SK-N-SH (cell line): ENCODE data around the gene PSMB5. TPM values are rescaled to one million over a fixed set of nuclear protein-coding genes. Genes with fewer than 3 reads are reported as not detected.
A peak's percentile ranks its signal among the peaks of the same experiment; 100 is the strongest.

Source experiments
- CTCF ChIA-PET: fragments of 300-600, 350-600 bp; formaldehyde crosslinking; extraction: SDS; loops from one replicate; lab custom pipeline; 2021; lab: Yijun Ruan, JAX
- POLR2A ChIA-PET: fragments of 350-600 bp; sonication (Branson Sonifier 250); formaldehyde crosslinking; extraction: SDS; loops from one replicate; lab custom pipeline; 2020; ENCODE audit warnings: antibody characterized with exemption, inconsistent platforms; lab: Yijun Ruan, JAX
- DNase-seq: peaks from one replicate; pipeline ENCODE4 v3.0.0; 2012
- H2AFZ ChIP-seq: fragments of 200-600 bp; sonication (generic); 2 replicates; pipeline ENCODE4 v1.8.1; 2016; ENCODE audit warnings: antibody characterized with exemption, mild to moderate bottlenecking, low read depth
- H3F3A ChIP-seq: fragments of 200-600 bp; sonication (generic); replicated peaks from 2 replicates; pipeline ENCODE3; 2016; ENCODE audit warnings: antibody characterized with exemption, mild to moderate bottlenecking; ENCODE audit not compliant: insufficient read depth
- H3K27ac ChIP-seq, 2 experiments: fragments of 200-500 bp in 1 of 2; fragments of 200-600 bp in 1 of 2; sonication (Bioruptor generic) in 1 of 2; sonication (generic), shearing (Covaris generic) in 1 of 2; 2 replicates each; pipeline versions ENCODE4 v1.5.1 to v1.6.1; 2014 to 2016; ENCODE audit warnings: low read depth in 2 of 2, inconsistent platforms in 1 of 2, low read length in 1 of 2, mild to moderate bottlenecking in 1 of 2, mixed read lengths in 1 of 2
- H3K27me3 ChIP-seq: fragments of 200-600 bp; sonication (generic), shearing (Covaris generic); 2 replicates; pipeline ENCODE4 v1.6.1; 2016; ENCODE audit warnings: mixed run types; ENCODE audit not compliant: insufficient read depth
- H3K36me3 ChIP-seq, 2 experiments: fragments of 200-500 bp in 1 of 2; fragments of 200-600 bp in 1 of 2; sonication (Bioruptor generic) in 1 of 2; sonication (generic) in 1 of 2; replicated peaks in 1 of 2; 2 replicates each; pipeline versions ENCODE3 to v1.5.1; 2014 to 2016; ENCODE audit warnings: low read length in 1 of 2, mild to moderate bottlenecking in 1 of 2; ENCODE audit not compliant: insufficient read depth in 2 of 2, control insufficient read depth in 1 of 2
- H3K4me1 ChIP-seq, 2 experiments: fragments of 200-500 bp in 1 of 2; fragments of 200-600 bp in 1 of 2; sonication (Bioruptor generic) in 1 of 2; sonication (generic), shearing (Covaris generic) in 1 of 2; 2 replicates each; pipeline versions ENCODE4 v1.5.1 to v1.6.1; 2014 to 2016; ENCODE audit warnings: low read depth in 1 of 2, low read length in 1 of 2, mixed run types in 1 of 2; ENCODE audit not compliant: insufficient read depth in 2 of 2, control insufficient read depth in 1 of 2
- H3K4me2 ChIP-seq: fragments of 200-600 bp; sonication (generic), shearing (Covaris generic); 2 replicates; pipeline ENCODE4 v1.6.1; 2017; ENCODE audit warnings: mixed run types
- H3K4me3 ChIP-seq, 2 experiments: fragments of 200-500 bp in 1 of 2; fragments of 200-600 bp in 1 of 2; sonication (Bioruptor generic) in 1 of 2; sonication (generic), shearing (Covaris generic) in 1 of 2; 2 replicates each; pipeline versions ENCODE4 v1.5.1 to v1.8.1; 2014 to 2016; ENCODE audit warnings: low read depth in 2 of 2, inconsistent platforms in 1 of 2, low read length in 1 of 2, mild to moderate bottlenecking in 1 of 2, mixed read lengths in 1 of 2, moderate library complexity in 1 of 2
- H3K79me2 ChIP-seq: fragments of 200-600 bp; sonication (generic); 2 replicates; pipeline ENCODE4 v1.8.1; 2017; ENCODE audit warnings: mild to moderate bottlenecking; ENCODE audit not compliant: insufficient read depth
- H3K9ac ChIP-seq: fragments of 200-600 bp; sonication (generic); 2 replicates; pipeline ENCODE4 v1.6.1; 2017; ENCODE audit warnings: mixed run types
- H3K9me2 ChIP-seq: fragments of 200-600 bp; sonication (generic); 2 replicates; pipeline ENCODE4 v1.6.1; 2017; ENCODE audit warnings: mixed run types
- H3K9me3 ChIP-seq: fragments of 200-600 bp; sonication (generic); 2 replicates; pipeline ENCODE4 v1.6.1; 2017; ENCODE audit warnings: mixed run types, mild to moderate bottlenecking, moderate library complexity
- H4K20me1 ChIP-seq: fragments of 200-600 bp; sonication (generic); 2 replicates; pipeline ENCODE4 v1.6.1; 2017; ENCODE audit warnings: mild to moderate bottlenecking, mixed run types; ENCODE audit not compliant: insufficient read depth
- EP300 ChIP-seq, 2 experiments: IDR thresholded peaks; 2 replicates each; pipeline versions ENCODE4 v1.4.0 to v1.6.1; 2012; ENCODE audit warnings: borderline replicate concordance in 1 of 2, low read depth in 1 of 2, low read length in 1 of 2
- FOXJ3 ChIP-seq: sonication (generic); formaldehyde crosslinking; IDR thresholded peaks from 2 replicates; pipeline ENCODE4 v1.5.1; 2020; ENCODE audit warnings: mild to moderate bottlenecking, missing genetic modification reagents
- FOXM1 ChIP-seq: IDR thresholded peaks from 2 replicates; pipeline ENCODE4 v1.4.0; 2012; ENCODE audit warnings: low read depth, mild to moderate bottlenecking
- GABPA ChIP-seq: IDR thresholded peaks from 2 replicates; pipeline ENCODE4 v1.4.0; 2012; ENCODE audit warnings: low read depth, mild to moderate bottlenecking
- NRF1 ChIP-seq: IDR thresholded peaks from 2 replicates; pipeline ENCODE4 v1.6.1; 2012; ENCODE audit warnings: low read depth, mild to moderate bottlenecking, low read length
- RAD21 ChIP-seq: IDR thresholded peaks from 2 replicates; pipeline ENCODE4 v1.6.1; 2012; ENCODE audit warnings: mild to moderate bottlenecking, low read length
- RCOR1 ChIP-seq: fragments of 150-350 bp; IDR thresholded peaks from 2 replicates; pipeline ENCODE4 v1.6.1; 2017; ENCODE audit warnings: antibody characterized with exemption, low read length
- SMC3 ChIP-seq: IDR thresholded peaks from 2 replicates; pipeline ENCODE4 v1.6.1; 2012; ENCODE audit warnings: low read depth, low read length, improper control_type of control experiment
- TAF1 ChIP-seq: IDR thresholded peaks from 2 replicates; pipeline ENCODE4 v1.6.1; 2012; ENCODE audit warnings: low read depth, mild to moderate bottlenecking, low read length, moderate library complexity, borderline replicate concordance
- WGBS: methylation state at CpG from one replicate; pipeline ENCODE4 v1.1.6; 2017; ENCODE audit warnings: low lambda C conversion rate; 5-methylcytosine and 5-hydroxymethylcytosine counted together
- polyA plus RNA-seq, 3 experiments: library from polyadenylated mRNA; depleted of rRNA; stranded (reverse); fragments of >200 nt; gene quantifications; 2 replicates each; pipeline ENCODE4 v1.2.3, GENCODE V29; 2012
- TF ChIP-seq, protein P1 (sequence below): IDR thresholded peaks from 2 replicates; pipeline ENCODE4; 2012
- TF ChIP-seq, protein P2 (sequence below): IDR thresholded peaks from 2 replicates; pipeline ENCODE4 v1.4.0; 2012; ENCODE audit warnings: low read depth, borderline replicate concordance
- TF ChIP-seq, protein P3 (sequence below): IDR thresholded peaks from 2 replicates; pipeline ENCODE4 v1.4.0; 2012; ENCODE audit warnings: low read depth, borderline replicate concordance
- TF ChIP-seq, protein P4 (sequence below): IDR thresholded peaks from 2 replicates; pipeline ENCODE4 v1.4.0; 2012; ENCODE audit warnings: low read depth
- TF ChIP-seq, protein P5 (sequence below): IDR thresholded peaks from 2 replicates; pipeline ENCODE4 v1.6.1; 2012; ENCODE audit warnings: mild to moderate bottlenecking, low read depth, low read length, moderate library complexity

PSMB5 gene
- polyA plus RNA-seq, 1 of the 3 experiments (the other 2 are of a cell fraction): 337 TPM

DNA sequence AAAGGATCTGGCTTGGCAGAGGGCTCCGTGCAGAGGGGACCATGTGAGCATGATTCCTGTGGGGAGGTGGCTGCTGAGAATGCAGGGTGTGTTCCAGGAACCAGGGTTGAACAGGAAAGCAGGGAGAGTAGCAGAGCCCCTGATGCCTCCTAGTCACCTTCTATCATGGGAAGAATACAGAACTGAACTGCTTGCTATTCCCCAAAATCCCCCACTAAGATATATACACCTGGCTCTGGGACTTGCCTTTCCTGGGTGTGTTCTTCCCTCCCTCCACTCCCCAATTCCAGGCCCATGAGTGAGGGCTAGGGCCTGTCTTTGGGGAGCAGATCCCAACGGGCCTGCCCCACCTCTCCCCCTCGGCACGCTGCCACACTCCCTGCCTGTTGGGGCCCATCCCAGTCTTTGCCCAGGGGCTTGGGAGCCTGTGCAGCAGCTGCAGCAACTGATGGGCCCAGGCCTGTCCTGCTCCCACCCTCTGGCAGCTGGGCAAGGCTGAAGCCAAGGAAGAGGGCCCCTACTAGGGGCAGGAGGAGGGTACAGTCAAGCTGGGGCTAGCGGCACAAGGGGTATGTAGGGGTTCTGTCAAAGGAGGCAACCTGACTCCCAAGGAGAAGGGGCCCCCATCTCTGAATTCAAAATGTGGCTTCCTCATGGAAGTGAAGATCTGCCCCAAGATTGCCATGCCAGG lies 55.6 kb downstream of the PSMB5 start:
- peaks cover 57% of the 10 kb centered on the region for H3K79me2 ChIP-seq
- no peaks in the 10 kb centered on the region for H3K9me3 ChIP-seq
- ChIA-PET CTCF (interaction anchor here (0.6 to 34.9 kb wide), 6 partner anchors 10 to 144 kb away, joined by 3 to 1566 read pairs (median 10); partner anchors contain the start of genes CDH24, PRMT5 and PSMB11), POLR2A (no interaction called here)
- no peaks in the 10 kb centered on the region for H3K27me3 ChIP-seq
- TF ChIP-seq, protein P1, sequence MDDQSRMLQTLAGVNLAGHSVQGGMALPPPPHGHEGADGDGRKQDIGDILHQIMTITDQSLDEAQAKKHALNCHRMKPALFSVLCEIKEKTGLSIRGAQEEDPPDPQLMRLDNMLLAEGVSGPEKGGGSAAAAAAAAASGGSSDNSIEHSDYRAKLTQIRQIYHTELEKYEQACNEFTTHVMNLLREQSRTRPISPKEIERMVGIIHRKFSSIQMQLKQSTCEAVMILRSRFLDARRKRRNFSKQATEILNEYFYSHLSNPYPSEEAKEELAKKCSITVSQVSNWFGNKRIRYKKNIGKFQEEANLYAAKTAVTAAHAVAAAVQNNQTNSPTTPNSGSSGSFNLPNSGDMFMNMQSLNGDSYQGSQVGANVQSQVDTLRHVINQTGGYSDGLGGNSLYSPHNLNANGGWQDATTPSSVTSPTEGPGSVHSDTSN: no peak
- no peak for TF ChIP-seq RAD21
- no peak for TF ChIP-seq SMC3
- TF ChIP-seq EP300 (IDR thresholded peaks at IDR 0.05; ENCODE audit: borderline replicate concordance in 1 of 2, low read depth in 1 of 2, low read length in 1 of 2): no peak
- no peak for TF ChIP-seq FOXJ3 (CRISPR knock-in tag)
- TF ChIP-seq, protein P2, sequence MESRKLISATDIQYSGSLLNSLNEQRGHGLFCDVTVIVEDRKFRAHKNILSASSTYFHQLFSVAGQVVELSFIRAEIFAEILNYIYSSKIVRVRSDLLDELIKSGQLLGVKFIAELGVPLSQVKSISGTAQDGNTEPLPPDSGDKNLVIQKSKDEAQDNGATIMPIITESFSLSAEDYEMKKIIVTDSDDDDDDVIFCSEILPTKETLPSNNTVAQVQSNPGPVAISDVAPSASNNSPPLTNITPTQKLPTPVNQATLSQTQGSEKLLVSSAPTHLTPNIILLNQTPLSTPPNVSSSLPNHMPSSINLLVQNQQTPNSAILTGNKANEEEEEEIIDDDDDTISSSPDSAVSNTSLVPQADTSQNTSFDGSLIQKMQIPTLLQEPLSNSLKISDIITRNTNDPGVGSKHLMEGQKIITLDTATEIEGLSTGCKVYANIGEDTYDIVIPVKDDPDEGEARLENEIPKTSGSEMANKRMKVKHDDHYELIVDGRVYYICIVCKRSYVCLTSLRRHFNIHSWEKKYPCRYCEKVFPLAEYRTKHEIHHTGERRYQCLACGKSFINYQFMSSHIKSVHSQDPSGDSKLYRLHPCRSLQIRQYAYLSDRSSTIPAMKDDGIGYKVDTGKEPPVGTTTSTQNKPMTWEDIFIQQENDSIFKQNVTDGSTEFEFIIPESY: no peak
- TF ChIP-seq, protein P3, sequence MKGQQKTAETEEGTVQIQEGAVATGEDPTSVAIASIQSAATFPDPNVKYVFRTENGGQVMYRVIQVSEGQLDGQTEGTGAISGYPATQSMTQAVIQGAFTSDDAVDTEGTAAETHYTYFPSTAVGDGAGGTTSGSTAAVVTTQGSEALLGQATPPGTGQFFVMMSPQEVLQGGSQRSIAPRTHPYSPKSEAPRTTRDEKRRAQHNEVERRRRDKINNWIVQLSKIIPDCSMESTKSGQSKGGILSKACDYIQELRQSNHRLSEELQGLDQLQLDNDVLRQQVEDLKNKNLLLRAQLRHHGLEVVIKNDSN: no peak
- no peak for TF ChIP-seq RCOR1
- TF ChIP-seq, protein P4, sequence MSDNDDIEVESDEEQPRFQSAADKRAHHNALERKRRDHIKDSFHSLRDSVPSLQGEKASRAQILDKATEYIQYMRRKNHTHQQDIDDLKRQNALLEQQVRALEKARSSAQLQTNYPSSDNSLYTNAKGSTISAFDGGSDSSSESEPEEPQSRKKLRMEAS: no peak
- TF ChIP-seq GABPA: no peak
- TF ChIP-seq NRF1: no peak
- peaks cover 11 to 18% of the 10 kb centered on the region in 2 experiments for H3K36me3 ChIP-seq
- peak overlapping the region; percentile 94 for H3K4me2 ChIP-seq
- H2AFZ ChIP-seq: no peak overlapping the region
- peak overlapping the region; percentile 6 to 82; a peak in 3 of 4 replicates for H3K4me3 ChIP-seq
- H3K27ac ChIP-seq: peak overlapping the region; percentile 89 to 92
- H3K9ac ChIP-seq: peak overlapping the region; percentile 70; the same call in 1 of the 2 replicates
- no peak for DNase-seq
- WGBS: 66% methylated on average over 5 of the region's 5 CpGs
- H3F3A ChIP-seq: peaks cover 34% of the 10 kb centered on the region
- no peaks in the 10 kb centered on the region for H4K20me1 ChIP-seq
- H3K9me2 ChIP-seq: no peaks in the 10 kb centered on the region
- H3K4me1 ChIP-seq: peaks cover 41 to 49% of the 10 kb centered on the region in 2 experiments

DNA sequence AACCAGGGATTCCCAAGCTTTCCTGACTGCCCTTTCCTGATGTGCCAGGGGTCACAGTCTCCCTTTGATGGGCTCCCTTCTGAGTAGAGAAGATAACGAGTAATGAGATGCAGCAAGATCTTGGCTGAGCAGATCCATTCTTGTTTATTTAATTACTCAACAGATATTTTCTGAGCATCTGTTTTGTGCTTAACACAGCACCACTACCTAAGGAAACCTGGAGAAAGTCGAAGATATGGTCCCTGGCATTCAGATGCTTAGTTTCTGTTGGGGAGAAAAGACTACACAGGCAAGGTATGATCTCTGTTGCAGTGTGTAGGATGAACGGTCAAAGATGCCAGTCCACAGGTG lies 56.2 kb downstream of the PSMB5 start:
- Histone ChIP-seq H3F3A (peaks cover 36% of the 10 kb centered on the region), H3K9ac (peak overlapping the region; percentile 70), H2AFZ (no peak overlapping the region), H4K20me1 (no peaks in the 10 kb centered on the region), H3K27ac (peak overlapping the region; percentile 89 to 92), H3K4me1 (peaks cover 41 to 49% of the 10 kb centered on the region in 2 experiments), H3K27me3 (no peaks in the 10 kb centered on the region), H3K9me2 (no peaks in the 10 kb centered on the region), H3K4me2 (peak overlapping the region; percentile 94), H3K4me3 (peak overlapping the region in 1 of 2 experiments; percentile 82; a peak in 1 of 4 replicates), H3K9me3 (no peaks in the 10 kb centered on the region), H3K36me3 (peaks cover 11 to 21% of the 10 kb centered on the region in 2 experiments), H3K79me2 (peaks cover 50% of the 10 kb centered on the region)
- TF ChIP-seq FOXM1 (no peak), FOXJ3 (CRISPR knock-in tag) (no peak), TAF1 (no peak)
- TF ChIP-seq, protein P5, sequence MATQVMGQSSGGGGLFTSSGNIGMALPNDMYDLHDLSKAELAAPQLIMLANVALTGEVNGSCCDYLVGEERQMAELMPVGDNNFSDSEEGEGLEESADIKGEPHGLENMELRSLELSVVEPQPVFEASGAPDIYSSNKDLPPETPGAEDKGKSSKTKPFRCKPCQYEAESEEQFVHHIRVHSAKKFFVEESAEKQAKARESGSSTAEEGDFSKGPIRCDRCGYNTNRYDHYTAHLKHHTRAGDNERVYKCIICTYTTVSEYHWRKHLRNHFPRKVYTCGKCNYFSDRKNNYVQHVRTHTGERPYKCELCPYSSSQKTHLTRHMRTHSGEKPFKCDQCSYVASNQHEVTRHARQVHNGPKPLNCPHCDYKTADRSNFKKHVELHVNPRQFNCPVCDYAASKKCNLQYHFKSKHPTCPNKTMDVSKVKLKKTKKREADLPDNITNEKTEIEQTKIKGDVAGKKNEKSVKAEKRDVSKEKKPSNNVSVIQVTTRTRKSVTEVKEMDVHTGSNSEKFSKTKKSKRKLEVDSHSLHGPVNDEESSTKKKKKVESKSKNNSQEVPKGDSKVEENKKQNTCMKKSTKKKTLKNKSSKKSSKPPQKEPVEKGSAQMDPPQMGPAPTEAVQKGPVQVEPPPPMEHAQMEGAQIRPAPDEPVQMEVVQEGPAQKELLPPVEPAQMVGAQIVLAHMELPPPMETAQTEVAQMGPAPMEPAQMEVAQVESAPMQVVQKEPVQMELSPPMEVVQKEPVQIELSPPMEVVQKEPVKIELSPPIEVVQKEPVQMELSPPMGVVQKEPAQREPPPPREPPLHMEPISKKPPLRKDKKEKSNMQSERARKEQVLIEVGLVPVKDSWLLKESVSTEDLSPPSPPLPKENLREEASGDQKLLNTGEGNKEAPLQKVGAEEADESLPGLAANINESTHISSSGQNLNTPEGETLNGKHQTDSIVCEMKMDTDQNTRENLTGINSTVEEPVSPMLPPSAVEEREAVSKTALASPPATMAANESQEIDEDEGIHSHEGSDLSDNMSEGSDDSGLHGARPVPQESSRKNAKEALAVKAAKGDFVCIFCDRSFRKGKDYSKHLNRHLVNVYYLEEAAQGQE: no peak
- TF ChIP-seq, protein P1: no peak
- CTCF ChIA-PET: interaction anchor here (0.6 to 34.9 kb wide), 7 partner anchors 7 to 144 kb away, joined by 3 to 1566 read pairs (median 11); partner anchors contain the start of genes AJUBA, CDH24, PRMT5 and PSMB11
- WGBS: 48% methylated on average over 3 of the region's 3 CpGs
- no peak for DNase-seq
- POLR2A ChIA-PET: interaction anchor here (1.6 kb wide), 1 partner anchor 93 kb away, joined by 5 read pairs; no protein-coding TSS in a partner anchor
